ENCODE data around the gene LCLAT1.

GRCh38 chr2:30643674-30644073 is 196.6 kb downstream of the LCLAT1 start:
- no peak for TF ChIP-seq CTCF (IDR thresholded peaks at IDR 0.05)
- TF ChIP-seq POLR2A (IDR thresholded peaks at IDR 0.05) = no peak

Data from uterus (tissue), 2 donors.